Choroid plexus epithelial cell (primary cell): ENCODE data around the gene CAMK2G.

Experiments used
- DNase-seq: peaks from one replicate; pipeline ENCODE4 v3.0.0-alpha.2; 2010; ENCODE audit warnings: low read depth
- H3K4me3 ChIP-seq: 2 replicates; pipeline ENCODE4 v1.5.1; 2011; ENCODE audit warnings: low read depth, mild to moderate bottlenecking, control low read depth, low read length, moderate library complexity
- CTCF ChIP-seq: conservative IDR thresholded peaks from 2 replicates; pipeline ENCODE4 v1.5.1; 2011; ENCODE audit warnings: low read depth, mild to moderate bottlenecking, control low read depth, inconsistent platforms, low read length, moderate library complexity

CAMK2G gene

GRCh38 chr10:73781879-73782748 lies 92.2 kb downstream of the CAMK2G start, which contains the start of gene CHCHD1:
Gene CHCHD1, plus strand, starts transcription at chr10:73782048. Its CDS starts 28 bp downstream, at chr10:73782076.
- H3K4me3 ChIP-seq: peak within 1 kb of the TSS; percentile 96
- TF ChIP-seq CTCF: no peak
- peak; percentile 92 for DNase-seq

DNA sequence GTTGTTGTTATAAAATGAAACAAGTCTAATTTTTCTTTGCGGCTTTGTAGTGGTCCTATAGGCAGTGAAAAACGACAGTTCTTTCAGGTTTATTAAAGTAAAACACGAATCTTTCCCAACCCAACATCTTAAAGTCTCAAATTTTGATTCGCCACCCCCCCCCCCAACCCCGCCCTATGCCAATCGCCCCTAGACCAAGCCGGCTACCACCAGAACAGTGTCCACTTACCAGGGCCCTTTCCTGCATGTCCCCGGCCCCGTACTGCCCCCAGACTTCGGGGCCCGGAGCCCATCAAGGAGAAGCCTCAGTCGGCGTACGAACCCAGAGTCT lies 92.8 kb downstream of the CAMK2G start:
- H3K4me3 ChIP-seq: peak overlapping the region; percentile 96
- no peak for TF ChIP-seq CTCF
- no peak for DNase-seq

GRCh38 chr10:73780966-73781365 lies 93.4 kb downstream of the CAMK2G start:
- DNase-seq: no peak
- peak overlapping the region; percentile 96 for H3K4me3 ChIP-seq
- TF ChIP-seq CTCF: no peak

DNA sequence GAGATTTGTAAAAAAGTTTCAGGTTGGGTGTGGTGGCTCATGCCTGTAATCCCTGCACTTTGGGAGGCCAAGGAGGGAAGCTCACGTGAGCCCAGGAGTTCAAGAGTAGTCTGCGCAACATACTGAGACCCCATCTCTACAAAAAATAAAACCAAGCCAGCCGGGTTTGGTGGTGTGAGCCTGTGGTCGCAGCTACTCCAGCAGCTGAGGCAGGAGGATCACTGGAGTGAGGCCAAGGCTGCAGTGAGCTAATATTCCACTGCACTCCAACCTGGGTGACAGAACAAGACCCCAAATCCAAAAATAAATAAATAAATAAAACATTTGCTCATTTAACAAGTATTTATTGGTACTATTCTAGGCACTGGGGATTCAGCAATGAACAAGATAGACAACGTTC lies 94.1 kb downstream of the CAMK2G start:
- H3K4me3 ChIP-seq: no peak overlapping the region
- TF ChIP-seq CTCF: no peak
- no peak for DNase-seq

- H3K4me3 ChIP-seq: no peak overlapping the region
- DNase-seq: no peak
- TF ChIP-seq CTCF: no peak
Measured at GRCh38 chr10:73779539-73780197, 94.7 kb downstream of the CAMK2G start.

DNA sequence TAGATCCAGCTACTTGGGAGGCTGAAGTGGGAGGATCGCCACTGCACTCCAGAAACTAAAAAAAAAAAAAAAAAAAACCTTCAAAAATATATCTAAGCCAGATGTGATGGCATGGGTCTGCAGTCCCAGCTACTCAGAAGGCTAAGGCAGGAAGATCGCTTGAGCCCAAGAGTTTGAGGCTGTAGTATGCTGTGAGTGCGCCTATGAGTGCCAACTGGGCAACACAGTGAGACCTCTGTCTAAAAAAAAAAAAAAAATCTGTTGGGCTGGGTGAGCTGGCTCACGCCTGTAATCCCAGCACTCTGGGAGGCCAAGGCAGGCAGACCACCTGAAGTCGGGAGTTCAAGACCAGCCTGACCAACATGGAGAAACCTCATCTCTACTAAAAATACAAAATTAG lies 95.3 kb downstream of the CAMK2G start:
- no peak for TF ChIP-seq CTCF
- H3K4me3 ChIP-seq: no peak overlapping the region
- no peak for DNase-seq

DNA sequence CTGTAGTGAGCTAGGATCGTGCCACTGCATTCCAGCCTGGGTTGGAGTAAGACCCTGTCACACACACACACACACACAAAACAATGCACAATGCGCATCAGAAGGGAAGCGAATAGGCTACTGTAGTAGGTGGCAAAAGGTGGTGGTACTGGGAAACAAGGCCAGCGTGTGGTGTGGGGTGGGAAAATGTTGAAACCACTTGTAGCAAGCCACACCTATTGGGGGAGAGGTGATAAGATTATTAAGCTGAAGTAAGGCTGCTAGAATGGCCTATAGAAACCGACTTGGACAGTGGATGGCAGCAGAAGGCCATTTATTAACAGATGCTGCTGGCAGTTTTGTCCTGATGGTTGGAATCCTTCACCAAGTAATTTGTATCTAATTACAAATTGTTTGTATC lies 99.7 kb downstream of the CAMK2G start:
- TF ChIP-seq CTCF: no peak
- H3K4me3 ChIP-seq: peak overlapping the region; percentile 19
- peak; percentile 52 for DNase-seq
